ENCODE measurements around the gene RPL34. TPM values are rescaled to one million over a fixed set of nuclear protein-coding genes. Genes with fewer than 3 reads are reported as not detected.

The RPL34 gene
- total and polyA plus RNA-seq, 2 of the 4 experiments (the other 2 are of a cell fraction): 1,435 to 2,037 TPM

GRCh38 chr4:108607079-108607815 is 13.1 kb upstream of the RPL34 start:
- Histone ChIP-seq H4K91ac (ENCODE audit: insufficient read depth, low read depth, low read length) (no peak overlapping the region), H3K36me3 (ENCODE audit: control insufficient read depth, insufficient read depth, low read length) (no peaks in the 10 kb centered on the region), H4K20me1 (ENCODE audit: insufficient read depth, low read length) (no peaks in the 10 kb centered on the region), H3K14ac (replicated peaks; ENCODE audit: low read depth, low read length) (no peak overlapping the region), H2BK5ac (ENCODE audit: low read depth, low read length, poor library complexity, severe bottlenecking) (no peak overlapping the region), H3K4ac (ENCODE audit: low read depth, low read length) (no peak overlapping the region), H3K27ac (ENCODE audit: insufficient read depth, low read length) (no peak overlapping the region), H4K8ac (ENCODE audit: low read depth in 2 of 2, low read length in 2 of 2) (no peak overlapping the region), H3K9me3 (ENCODE audit: control insufficient read depth, insufficient read depth, low read length) (no peaks in the 10 kb centered on the region), H2AFZ (replicated peaks; ENCODE audit: low read length, poor library complexity) (no peak overlapping the region), H2BK15ac (ENCODE audit: low read depth, low read length) (no peak overlapping the region), H3K4me1 (ENCODE audit: control insufficient read depth, insufficient read depth, low read length) (no peaks in the 10 kb centered on the region), H3K79me1 (ENCODE audit: low read depth in 1 of 2, low read length in 2 of 2) (no peaks in the 10 kb centered on the region), H3K27me3 (ENCODE audit: control insufficient read depth, insufficient read depth, low read length) (no peaks in the 10 kb centered on the region; the same call in 1 of the 2 replicates), H2BK20ac (ENCODE audit: low read depth, low read length) (no peak overlapping the region), H3K56ac (ENCODE audit: extremely low read depth, insufficient read depth, low read length) (no peak overlapping the region), H2BK120ac (ENCODE audit: low read depth, low read length) (no peak overlapping the region), H3K23ac (ENCODE audit: low read depth, low read length) (no peak overlapping the region), H3K18ac (ENCODE audit: low read depth, low read length) (no peak overlapping the region), H2AK5ac (ENCODE audit: low read depth, low read length) (no peak overlapping the region), H4K5ac (ENCODE audit: low read depth, low read length) (no peak overlapping the region), H3K4me2 (ENCODE audit: low read depth, low read length) (no peak overlapping the region), H3K4me3 (ENCODE audit: insufficient read depth, low read depth, low read length) (no peak overlapping the region), H2AK9ac (replicated peaks; ENCODE audit: low read depth, low read length, poor library complexity) (no peak overlapping the region), H3K9me1 (ENCODE audit: insufficient read depth, low read length) (no peaks in the 10 kb centered on the region), H3K9ac (ENCODE audit: low read depth, low read length) (no peak overlapping the region)
- no peak for TF ChIP-seq MAFK (IDR thresholded peaks at IDR 0.05; ENCODE audit: low read depth, low read length)
- no peak for TF ChIP-seq BHLHE40 (IDR thresholded peaks at IDR 0.05; ENCODE audit: low read depth, low read length)
- no peak for TF ChIP-seq USF2 (IDR thresholded peaks at IDR 0.05; ENCODE audit: low read depth, low read length)
- TF ChIP-seq CHD1 (IDR thresholded peaks at IDR 0.05; ENCODE audit: low read depth, low read length): no peak
- TF ChIP-seq POLR2A (IDR thresholded peaks at IDR 0.05; ENCODE audit: low read depth, low read length): no peak
- TF ChIP-seq MXI1 (IDR thresholded peaks at IDR 0.05; ENCODE audit: borderline replicate concordance, low read depth, low read length): no peak
- TF ChIP-seq SMC3 (IDR thresholded peaks at IDR 0.05; ENCODE audit: low read depth, low read length): no peak
- POLR2A ChIA-PET (ENCODE audit: unreplicated experiment): interaction anchor here (0.6 kb wide), 1 partner anchor 888 kb away, joined by 4 read pairs; no protein-coding TSS in a partner anchor
- dilution Hi-C loops (cut with HindIII; ENCODE audit: low sequenced_read_pairs, unreplicated experiment) (no loop called here), in situ Hi-C loops (cut with MboI; ENCODE audit: low sequenced_read_pairs) (no loop called here), intact Hi-C loops (cut with micrococcal nuclease) (no loop called here)
- CTCF ChIA-PET: interaction anchor here (0.6 to 1.0 kb wide), 2 partner anchors 10 to 36 kb away, joined by 3 to 4 read pairs; no protein-coding TSS in a partner anchor
- no peak for DNase-seq
- ATAC-seq (ENCODE audit: low read depth): no peak
- no TSS peak for BruUV-seq (replicated peaks)
- WGBS, 2 experiments (ENCODE audit: extremely low coverage in 2 of 2, insufficient read length in 1 of 2): no CpG with 5 or more reads among the region's 4 CpGs

All from IMR-90 (cell line).